ENCODE results near the gene COX8A. TPM values are rescaled to one million over a fixed set of nuclear protein-coding genes. Genes with fewer than 3 reads are reported as not detected.

Gene COX8A
- total and polyA plus RNA-seq, 9 of the 15 experiments (the other 6 are each of a cell fraction or from before 2014, with no cell fraction given): 274 to 1,206 (median 526) TPM

- H3K9me1 ChIP-seq (ENCODE audit: control insufficient read depth, insufficient read depth, low read length): no peaks in the 10 kb centered on the region
- H4K20me1 ChIP-seq (replicated peaks; ENCODE audit: control insufficient read depth, insufficient read depth, low read length): peaks cover 53% of the 10 kb centered on the region
- in situ Hi-C loops (cut with MboI) (no loop called here), intact Hi-C loops (cut with micrococcal nuclease) (no loop called here)
- ATAC-seq (no peak), FAIRE-seq (no peak), DNase-seq (ENCODE audit: extremely low read depth in 1 of 4, low spot score in 3 of 4) (peak in 1 of 4 experiments; percentile 39)
- H3K9ac ChIP-seq (ENCODE audit: insufficient read depth in 1 of 2, low read depth in 2 of 2, low read length in 2 of 2): no peak overlapping the region; a peak in 1 of 4 replicates
- WGBS (ENCODE audit: insufficient coverage, low coverage, missing lambda C conversion rate): 31% methylated on average over 5 of the region's 10 CpGs
- TF ChIP-seq CCAR2 (IDR thresholded peaks at IDR 0.05; ENCODE audit: low read depth, low read length) (no peak), SP1 (CRISPR knock-in tag; IDR thresholded peaks at IDR 0.05) (no peak), BHLHE40 (IDR thresholded peaks at IDR 0.05; ENCODE audit: low read length) (peak; percentile 25; the same call in 1 of the 2 replicates)
- no peaks in the 10 kb centered on the region for H3K9me3 ChIP-seq (replicated peaks; ENCODE audit: control insufficient read depth, insufficient read depth, low read depth, low read length)
- H3K27ac ChIP-seq (ENCODE audit: extremely low read depth, low read depth, low read length): no peak overlapping the region
- no peak overlapping the region for H3K4me2 ChIP-seq (ENCODE audit: insufficient read depth, low read length)
- POLR2A ChIA-PET: interaction anchor here (1.3 kb wide), 1 partner anchor 14 kb away, joined by 3 read pairs; no protein-coding TSS in a partner anchor
- no peak overlapping the region for H2AFZ ChIP-seq (ENCODE audit: low read depth, low read length)
- H3K4me1 ChIP-seq (replicated peaks in 1 of 2; ENCODE audit: control insufficient read depth in 2 of 2, insufficient read depth in 2 of 2, low read length in 2 of 2): peaks cover 0 to 36% of the 10 kb centered on the region in 2 experiments; a peak in 2 of 5 replicates
- no peak overlapping the region for H3K4me3 ChIP-seq
- CTCF ChIA-PET (ENCODE audit: low intra/inter-chr PET ratio): no interaction called here
- H3K79me2 ChIP-seq (ENCODE audit: control insufficient read depth, insufficient read depth, low read length): no peaks in the 10 kb centered on the region
- BruUV-seq (replicated peaks): no TSS peak
- H3K36me3 ChIP-seq (ENCODE audit: control insufficient read depth, insufficient read depth, low read length): no peaks in the 10 kb centered on the region
- peaks cover 0 to 4% of the 10 kb centered on the region in 2 experiments; a peak in 1 of 5 replicates for H3K27me3 ChIP-seq (ENCODE audit: control insufficient read depth in 2 of 2, insufficient read depth in 2 of 2, low read length in 2 of 2)
Measured at GRCh38 chr11:64021757-64022093, 47.3 kb downstream of the COX8A start.

- Histone ChIP-seq H3K9ac (ENCODE audit: insufficient read depth in 1 of 2, low read depth in 2 of 2, low read length in 2 of 2) (peak overlapping the region in 1 of 2 experiments; percentile 52; a peak in 1 of 4 replicates), H3K9me3 (replicated peaks; ENCODE audit: control insufficient read depth, insufficient read depth, low read depth, low read length) (no peaks in the 10 kb centered on the region), H4K20me1 (replicated peaks; ENCODE audit: control insufficient read depth, insufficient read depth, low read length) (peaks cover 59% of the 10 kb centered on the region), H3K36me3 (ENCODE audit: control insufficient read depth, insufficient read depth, low read length) (no peaks in the 10 kb centered on the region), H3K27me3 (ENCODE audit: control insufficient read depth in 2 of 2, insufficient read depth in 2 of 2, low read length in 2 of 2) (peaks cover 0 to 4% of the 10 kb centered on the region in 2 experiments; a peak in 1 of 5 replicates), H3K4me1 (replicated peaks in 1 of 2; ENCODE audit: control insufficient read depth in 2 of 2, insufficient read depth in 2 of 2, low read length in 2 of 2) (peaks cover 0 to 38% of the 10 kb centered on the region in 2 experiments; a peak in 2 of 5 replicates), H3K27ac (ENCODE audit: extremely low read depth, low read depth, low read length) (no peak overlapping the region), H2AFZ (ENCODE audit: low read depth, low read length) (no peak overlapping the region), H3K79me2 (ENCODE audit: control insufficient read depth, insufficient read depth, low read length) (no peaks in the 10 kb centered on the region), H3K4me3 (no peak overlapping the region), H3K9me1 (ENCODE audit: control insufficient read depth, insufficient read depth, low read length) (no peaks in the 10 kb centered on the region), H3K4me2 (ENCODE audit: insufficient read depth, low read length) (no peak overlapping the region)
- DNase-seq (ENCODE audit: extremely low read depth in 1 of 4, low spot score in 3 of 4): no peak
- no TSS peak for BruUV-seq (replicated peaks)
- POLR2A ChIA-PET: interaction anchor here (0.7 to 1.3 kb wide), 3 partner anchors 10 to 24 kb away, joined by 3 to 5 read pairs (median 3); no protein-coding TSS in a partner anchor
- CTCF ChIA-PET (ENCODE audit: low intra/inter-chr PET ratio): no interaction called here
- WGBS (ENCODE audit: insufficient coverage, low coverage, missing lambda C conversion rate): 39% methylated on average over 14 of the region's 14 CpGs
- in situ Hi-C loops (cut with MboI): no loop called here
- TF ChIP-seq, protein P1, sequence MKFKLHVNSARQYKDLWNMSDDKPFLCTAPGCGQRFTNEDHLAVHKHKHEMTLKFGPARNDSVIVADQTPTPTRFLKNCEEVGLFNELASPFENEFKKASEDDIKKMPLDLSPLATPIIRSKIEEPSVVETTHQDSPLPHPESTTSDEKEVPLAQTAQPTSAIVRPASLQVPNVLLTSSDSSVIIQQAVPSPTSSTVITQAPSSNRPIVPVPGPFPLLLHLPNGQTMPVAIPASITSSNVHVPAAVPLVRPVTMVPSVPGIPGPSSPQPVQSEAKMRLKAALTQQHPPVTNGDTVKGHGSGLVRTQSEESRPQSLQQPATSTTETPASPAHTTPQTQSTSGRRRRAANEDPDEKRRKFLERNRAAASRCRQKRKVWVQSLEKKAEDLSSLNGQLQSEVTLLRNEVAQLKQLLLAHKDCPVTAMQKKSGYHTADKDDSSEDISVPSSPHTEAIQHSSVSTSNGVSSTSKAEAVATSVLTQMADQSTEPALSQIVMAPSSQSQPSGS (CRISPR knock-in tag; IDR thresholded peaks at IDR 0.05): no peak
- TF ChIP-seq ZNF263 (CRISPR knock-in tag; IDR thresholded peaks at IDR 0.05; ENCODE audit: borderline replicate concordance): peak; percentile 50; the same call in 1 of the 2 replicates
- no peak for TF ChIP-seq ZNF561 (CRISPR knock-in tag; conservative IDR thresholded peaks at IDR 0.05)
- TF ChIP-seq CHD2 (IDR thresholded peaks at IDR 0.05; ENCODE audit: low read depth, low read length): no peak
- TF ChIP-seq MIER1 (IDR thresholded peaks at IDR 0.05; ENCODE audit: low read depth): no peak
- intact Hi-C loops (cut with micrococcal nuclease): no loop called here
- no peak for FAIRE-seq
- no peak for ATAC-seq
Measured at GRCh38 chr11:64022125-64022784, 47.8 kb downstream of the COX8A start.

Data from K562 (cell line).